ENCODE data around the gene CAVIN3. TPM values are rescaled to one million over a fixed set of nuclear protein-coding genes. Genes with fewer than 3 reads are reported as not detected.

The CAVIN3 gene
- 62.8 and 94.6 TPM in 2 replicates for total RNA-seq

GRCh38 chr11:6320411-6321155 is at the start of gene CAVIN3:
Gene CAVIN3 (minus strand): TSS chr11:6320501. CDS start chr11:6320476, 25 bp downstream.
- DNase-seq (ENCODE audit: low read depth, low spot score) = no peak

- no peak for DNase-seq (ENCODE audit: low read depth, low spot score)
Observed at GRCh38 chr11:6365659-6366058, 45.4 kb upstream of the CAVIN3 start.

GRCh38 chr11:6362873-6363678 is 42.8 kb upstream of the CAVIN3 start:
- DNase-seq (ENCODE audit: low read depth, low spot score) = peak; percentile 50

GRCh38 chr11:6362185-6362872 is 42.0 kb upstream of the CAVIN3 start:
- DNase-seq (ENCODE audit: low read depth, low spot score) = no peak

- DNase-seq (ENCODE audit: low read depth, low spot score) = no peak
Observed at GRCh38 chr11:6360183-6360582, 39.9 kb upstream of the CAVIN3 start.

- no peak for DNase-seq (ENCODE audit: low read depth, low spot score)
Observed at GRCh38 chr11:6357222-6357621, 36.9 kb upstream of the CAVIN3 start.

- DNase-seq (ENCODE audit: low read depth, low spot score) = no peak
Observed at GRCh38 chr11:6356503-6357055, 36.3 kb upstream of the CAVIN3 start.

GRCh38 chr11:6354651-6355485 is 34.6 kb upstream of the CAVIN3 start:
- DNase-seq (ENCODE audit: low read depth, low spot score) = no peak

GRCh38 chr11:6353367-6353987 is 33.2 kb upstream of the CAVIN3 start:
- DNase-seq (ENCODE audit: low read depth, low spot score) = no peak

- no peak for DNase-seq (ENCODE audit: low read depth, low spot score)
Observed at GRCh38 chr11:6351782-6352382, 31.6 kb upstream of the CAVIN3 start.

- no peak for DNase-seq (ENCODE audit: low read depth, low spot score)
Observed at GRCh38 chr11:6350486-6350885, 30.2 kb upstream of the CAVIN3 start.

GRCh38 chr11:6350043-6350442 is 29.7 kb upstream of the CAVIN3 start:
- no peak for DNase-seq (ENCODE audit: low read depth, low spot score)

- no peak for DNase-seq (ENCODE audit: low read depth, low spot score)
Observed at GRCh38 chr11:6345366-6345765, 25.1 kb upstream of the CAVIN3 start.

- no peak for DNase-seq (ENCODE audit: low read depth, low spot score)
Observed at GRCh38 chr11:6336293-6336692, 16.0 kb upstream of the CAVIN3 start.

- no peak for DNase-seq (ENCODE audit: low read depth, low spot score)
Observed at GRCh38 chr11:6334806-6335205, 14.5 kb upstream of the CAVIN3 start.

- DNase-seq (ENCODE audit: low read depth, low spot score) = no peak
Observed at GRCh38 chr11:6333095-6333494, 12.8 kb upstream of the CAVIN3 start.

GRCh38 chr11:6332066-6332465 is 11.8 kb upstream of the CAVIN3 start:
- DNase-seq (ENCODE audit: low read depth, low spot score) = no peak

- no peak for DNase-seq (ENCODE audit: low read depth, low spot score)
Observed at GRCh38 chr11:6328321-6328720, 8.0 kb upstream of the CAVIN3 start.

- no peak for DNase-seq (ENCODE audit: low read depth, low spot score)
Observed at GRCh38 chr11:6327806-6328205, 7.5 kb upstream of the CAVIN3 start.

- DNase-seq (ENCODE audit: low read depth, low spot score) = no peak
Observed at GRCh38 chr11:6326985-6327384, 6.7 kb upstream of the CAVIN3 start.
